HepG2 (cell line): ENCODE results near the gene FANK1. TPM values are rescaled to one million over a fixed set of nuclear protein-coding genes. Genes with fewer than 3 reads are reported as not detected.
A peak's percentile ranks its signal among the peaks of the same experiment; 100 is the strongest.

Experiments used
- ARID3A ChIP-seq: IDR thresholded peaks from 2 replicates; pipeline ENCODE4 v1.6.1; 2012; ENCODE audit warnings: low read depth, low read length, improper control_type of control experiment
- CREB1 ChIP-seq, 2 experiments: fragments of 450-650 bp in 1 of 2; IDR thresholded peaks; 2 replicates each; pipeline ENCODE4 v1.6.1; 2016 to 2017; ENCODE audit warnings: control low read depth in 1 of 2, mild to moderate bottlenecking in 1 of 2, missing compliant biosample characterization in 1 of 2, missing genetic modification characterization in 1 of 2
- ERF ChIP-seq: IDR thresholded peaks from 2 replicates; pipeline ENCODE4 v1.6.1; 2018; ENCODE audit warnings: missing biosample characterization, missing genetic modification reagents
- MED1 ChIP-seq: sonication (generic); formaldehyde crosslinking; IDR thresholded peaks from 2 replicates; pipeline ENCODE4 v1.4.0; 2020; ENCODE audit warnings: missing genetic modification reagents
- NCOA2 ChIP-seq: sonication (generic); formaldehyde crosslinking; IDR thresholded peaks from 2 replicates; pipeline ENCODE4 v1.8.0; 2022; ENCODE audit warnings: inconsistent platforms
- TCF7L2 ChIP-seq: IDR thresholded peaks from 2 replicates; pipeline ENCODE4 v1.6.1; 2011; ENCODE audit warnings: mild to moderate bottlenecking, low read depth, low read length, moderate library complexity
- TOPORS ChIP-seq: sonication (generic); formaldehyde crosslinking; IDR thresholded peaks from 2 replicates; pipeline ENCODE4 v1.8.0; 2023; ENCODE audit warnings: mild to moderate bottlenecking, missing genetic modification reagents
- U2AF1 ChIP-seq: fragments of 200-400 bp; formaldehyde crosslinking; optimal IDR thresholded peaks from 2 replicates; pipeline ENCODE3; 2017; ENCODE audit warnings: mild to moderate bottlenecking, low read depth, low read length
- ZNF136 ChIP-seq: sonication (generic); formaldehyde crosslinking; IDR thresholded peaks from 2 replicates; pipeline ENCODE4 v1.8.1; 2022; ENCODE audit warnings: low read depth, mild to moderate bottlenecking, moderate library complexity, missing genetic modification reagents
- ZNF24 ChIP-seq: fragments of 450-650 bp; IDR thresholded peaks from 2 replicates; pipeline ENCODE4 v1.6.1; 2017; ENCODE audit warnings: antibody characterized with exemption, mild to moderate bottlenecking
- ZNF281 ChIP-seq: sonication (generic); formaldehyde crosslinking; IDR thresholded peaks from 2 replicates; pipeline ENCODE4 v1.4.0; 2020; ENCODE audit warnings: missing genetic modification reagents, borderline replicate concordance
- ZNF484 ChIP-seq: sonication (generic); formaldehyde crosslinking; IDR thresholded peaks from 2 replicates; pipeline ENCODE4 v1.5.1; 2020; ENCODE audit warnings: mild to moderate bottlenecking, low read depth, missing genetic modification reagents, borderline replicate concordance
- ZNF597 ChIP-seq: sonication (generic); formaldehyde crosslinking; IDR thresholded peaks from 2 replicates; pipeline ENCODE4 v1.5.0; 2020; ENCODE audit warnings: missing genetic modification reagents
- ZNF7 ChIP-seq: IDR thresholded peaks from 2 replicates; pipeline ENCODE4 v1.6.1; 2016; ENCODE audit warnings: missing biosample characterization, missing genetic modification reagents
- ZZZ3 ChIP-seq: sonication (generic); formaldehyde crosslinking; IDR thresholded peaks from 2 replicates; pipeline ENCODE4 v1.4.0; 2020; ENCODE audit warnings: missing genetic modification reagents, mild to moderate bottlenecking, borderline replicate concordance
- polyA plus RNA-seq, 8 experiments: library from polyadenylated mRNA; depleted of rRNA in 3 of 8; stranded (reverse) in 7 of 8; unstranded in 1 of 8; fragments of >200 nt; fragmentation: Illumina TruSeq in 4 of 8; extraction: Trizol in 4 of 8; gene quantifications; 2 replicates each; pipeline versions ENCODE4 v1.2.1 to v1.2.3, GENCODE V29; 2011 to 2016; ENCODE audit warnings: low read depth in 4 of 8, missing spikeins in 1 of 8, mixed read lengths in 1 of 8; ENCODE audit not compliant: insufficient read depth in 1 of 8
- total RNA-seq, 5 experiments: library from RNA; depleted of rRNA; stranded (reverse); fragments of >200 nt; fragmentation: Illumina TruSeq; extraction: Trizol; gene quantifications; 2 replicates each; pipeline ENCODE4 v1.2.3, GENCODE V29; 2016; ENCODE audit warnings: low read depth in 1 of 5
- TF ChIP-seq, protein P1 (sequence below): sonication (generic); formaldehyde crosslinking; IDR thresholded peaks from 2 replicates; pipeline ENCODE4 v1.8.0; 2022; ENCODE audit warnings: missing genetic modification reagents, low read depth, mild to moderate bottlenecking, borderline replicate concordance
- TF ChIP-seq, protein P2 (sequence below): sonication (generic); formaldehyde crosslinking; IDR thresholded peaks from 2 replicates; pipeline ENCODE4 v1.5.1; 2020; ENCODE audit warnings: mild to moderate bottlenecking, moderate library complexity, missing genetic modification reagents
- TF ChIP-seq, protein P3 (sequence below): sonication (generic); formaldehyde crosslinking; IDR thresholded peaks from 2 replicates; pipeline ENCODE4 v1.8.0; 2022; ENCODE audit warnings: mild to moderate bottlenecking, missing genetic modification reagents; ENCODE audit not compliant: insufficient replicate concordance
- TF ChIP-seq, protein P4 (sequence below): sonication (generic); formaldehyde crosslinking; IDR thresholded peaks from 2 replicates; pipeline ENCODE4 v1.4.0; 2020; ENCODE audit warnings: missing genetic modification reagents

FANK1 gene
- total and polyA plus RNA-seq, 2 of the 13 experiments (the other 11 are each of a cell fraction or from before 2014, with no cell fraction given): 0.22 TPM; not detected in 1

- TF ChIP-seq ZNF7 (peak; percentile 64; the same call in 1 of the 2 replicates), TOPORS (no peak), ZZZ3 (CRISPR knock-in tag) (no peak), ERF (CRISPR knock-in tag) (0 out of 2 replicates have a peak, but pooled peaks have one; percentile 24), MED1 (CRISPR knock-in tag) (0 out of 2 replicates have a peak, but pooled peaks have one; percentile 28), ZNF281 (CRISPR knock-in tag) (no peak), ZNF136 (CRISPR knock-in tag) (no peak), ZNF597 (CRISPR knock-in tag) (no peak), TCF7L2 (no peak), NCOA2 (CRISPR knock-in tag) (0 out of 2 replicates have a peak, but pooled peaks have one; percentile 51), ZNF484 (CRISPR knock-in tag) (no peak), CREB1 (IDR thresholded peaks at IDR 0.05) (no peak), CREB1 (CRISPR knock-in tag; IDR thresholded peaks at IDR 0.05) (no peak), ZNF24 (no peak), ARID3A (no peak), U2AF1 (no peak)
- TF ChIP-seq, protein P1, sequence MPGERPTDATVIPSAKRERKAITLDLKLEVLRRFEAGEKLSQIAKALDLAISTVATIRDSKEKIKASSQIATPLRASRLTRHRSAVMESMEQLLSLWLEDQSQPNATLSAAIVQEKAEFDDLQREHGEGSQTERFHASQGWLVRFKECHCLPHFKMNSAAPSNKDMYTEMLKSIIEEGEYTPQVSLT (CRISPR knock-in tag): no peak
- TF ChIP-seq, protein P2, sequence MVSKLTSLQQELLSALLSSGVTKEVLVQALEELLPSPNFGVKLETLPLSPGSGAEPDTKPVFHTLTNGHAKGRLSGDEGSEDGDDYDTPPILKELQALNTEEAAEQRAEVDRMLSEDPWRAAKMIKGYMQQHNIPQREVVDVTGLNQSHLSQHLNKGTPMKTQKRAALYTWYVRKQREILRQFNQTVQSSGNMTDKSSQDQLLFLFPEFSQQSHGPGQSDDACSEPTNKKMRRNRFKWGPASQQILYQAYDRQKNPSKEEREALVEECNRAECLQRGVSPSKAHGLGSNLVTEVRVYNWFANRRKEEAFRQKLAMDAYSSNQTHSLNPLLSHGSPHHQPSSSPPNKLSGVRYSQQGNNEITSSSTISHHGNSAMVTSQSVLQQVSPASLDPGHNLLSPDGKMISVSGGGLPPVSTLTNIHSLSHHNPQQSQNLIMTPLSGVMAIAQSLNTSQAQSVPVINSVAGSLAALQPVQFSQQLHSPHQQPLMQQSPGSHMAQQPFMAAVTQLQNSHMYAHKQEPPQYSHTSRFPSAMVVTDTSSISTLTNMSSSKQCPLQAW (CRISPR knock-in tag): no peak
- TF ChIP-seq, protein P3, sequence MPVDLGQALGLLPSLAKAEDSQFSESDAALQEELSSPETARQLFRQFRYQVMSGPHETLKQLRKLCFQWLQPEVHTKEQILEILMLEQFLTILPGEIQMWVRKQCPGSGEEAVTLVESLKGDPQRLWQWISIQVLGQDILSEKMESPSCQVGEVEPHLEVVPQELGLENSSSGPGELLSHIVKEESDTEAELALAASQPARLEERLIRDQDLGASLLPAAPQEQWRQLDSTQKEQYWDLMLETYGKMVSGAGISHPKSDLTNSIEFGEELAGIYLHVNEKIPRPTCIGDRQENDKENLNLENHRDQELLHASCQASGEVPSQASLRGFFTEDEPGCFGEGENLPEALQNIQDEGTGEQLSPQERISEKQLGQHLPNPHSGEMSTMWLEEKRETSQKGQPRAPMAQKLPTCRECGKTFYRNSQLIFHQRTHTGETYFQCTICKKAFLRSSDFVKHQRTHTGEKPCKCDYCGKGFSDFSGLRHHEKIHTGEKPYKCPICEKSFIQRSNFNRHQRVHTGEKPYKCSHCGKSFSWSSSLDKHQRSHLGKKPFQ (CRISPR knock-in tag): no peak
- TF ChIP-seq, protein P4, sequence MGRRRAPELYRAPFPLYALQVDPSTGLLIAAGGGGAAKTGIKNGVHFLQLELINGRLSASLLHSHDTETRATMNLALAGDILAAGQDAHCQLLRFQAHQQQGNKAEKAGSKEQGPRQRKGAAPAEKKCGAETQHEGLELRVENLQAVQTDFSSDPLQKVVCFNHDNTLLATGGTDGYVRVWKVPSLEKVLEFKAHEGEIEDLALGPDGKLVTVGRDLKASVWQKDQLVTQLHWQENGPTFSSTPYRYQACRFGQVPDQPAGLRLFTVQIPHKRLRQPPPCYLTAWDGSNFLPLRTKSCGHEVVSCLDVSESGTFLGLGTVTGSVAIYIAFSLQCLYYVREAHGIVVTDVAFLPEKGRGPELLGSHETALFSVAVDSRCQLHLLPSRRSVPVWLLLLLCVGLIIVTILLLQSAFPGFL (CRISPR knock-in tag): no peak
Measured at GRCh38 chr10:125951290-125951689, 54.9 kb downstream of the FANK1 start (continued).
